Calu3 (cell line): Measurements from ENCODE around the gene LRP10. TPM values are rescaled to one million over a fixed set of nuclear protein-coding genes. Genes with fewer than 3 reads are reported as not detected.
"Not testable (repeated sequence)": the region's sequence is repeated elsewhere in the genome, so short reads cannot be mapped to it uniquely, and the experiment has no call there.

Experiments
- BruUV-seq: library from RNA; stranded (reverse); fragments of 400-500 nt; replicated peaks from 2 replicates; lab custom pipeline; 2021; lab: Mats Ljungman, UMichigan
- CTCF ChIA-PET: fragments of 300-600 bp; sonication (Branson Sonifier 250); formaldehyde crosslinking; loops from one replicate; lab custom pipeline; 2022; ENCODE audit warnings: antibody characterized with exemption; lab: Charles Lee
- DNase-seq: peaks from one replicate; pipeline ENCODE4 v3.0.0; 2022
- H3K27ac Mint-ChIP-seq: one replicate; pipeline ENCODE4 v1.8.0; 2022; ENCODE audit warnings: mixed read lengths; ENCODE audit not compliant: unreplicated experiment
- H3K27me3 Mint-ChIP-seq: one replicate; pipeline ENCODE4 v1.8.0; 2022; ENCODE audit warnings: mixed read lengths; ENCODE audit not compliant: unreplicated experiment
- H3K36me3 Mint-ChIP-seq: one replicate; pipeline ENCODE4 v1.8.0; 2022; ENCODE audit warnings: mild to moderate bottlenecking, moderate library complexity, mixed read lengths; ENCODE audit not compliant: insufficient read depth, unreplicated experiment
- H3K4me1 Mint-ChIP-seq: one replicate; pipeline ENCODE4 v1.8.0; 2022; ENCODE audit warnings: mild to moderate bottlenecking, low read depth, mixed read lengths; ENCODE audit not compliant: unreplicated experiment
- H3K4me3 Mint-ChIP-seq: one replicate; pipeline ENCODE4 v1.8.0; 2022; ENCODE audit warnings: mild to moderate bottlenecking, low read depth, moderate library complexity, mixed read lengths; ENCODE audit not compliant: unreplicated experiment
- H3K9me3 Mint-ChIP-seq: one replicate; pipeline ENCODE4 v1.8.0; 2022; ENCODE audit warnings: low read depth, mixed read lengths; ENCODE audit not compliant: unreplicated experiment
- intact Hi-C: fragments of 100-400 bp; cut with micrococcal nuclease; formaldehyde crosslinking; loops from one replicate; pipeline ENCODE4 v1.10.0; 2022; ENCODE audit not compliant: unreplicated experiment
- total RNA-seq: library from RNA; stranded (reverse); gene quantifications from 2 replicates; pipeline ENCODE4 v1.2.3, GENCODE V29; 2022
- TF ChIP-seq, protein P1 (sequence below): fragments of 200-600 bp; IDR thresholded peaks from one replicate; pipeline ENCODE4 v1.8.0; 2022; ENCODE audit warnings: antibody characterized with exemption; ENCODE audit not compliant: unreplicated experiment

LRP10 gene
- total RNA-seq, 1 experiment from 2014 or later, result 112 TPM

DNA sequence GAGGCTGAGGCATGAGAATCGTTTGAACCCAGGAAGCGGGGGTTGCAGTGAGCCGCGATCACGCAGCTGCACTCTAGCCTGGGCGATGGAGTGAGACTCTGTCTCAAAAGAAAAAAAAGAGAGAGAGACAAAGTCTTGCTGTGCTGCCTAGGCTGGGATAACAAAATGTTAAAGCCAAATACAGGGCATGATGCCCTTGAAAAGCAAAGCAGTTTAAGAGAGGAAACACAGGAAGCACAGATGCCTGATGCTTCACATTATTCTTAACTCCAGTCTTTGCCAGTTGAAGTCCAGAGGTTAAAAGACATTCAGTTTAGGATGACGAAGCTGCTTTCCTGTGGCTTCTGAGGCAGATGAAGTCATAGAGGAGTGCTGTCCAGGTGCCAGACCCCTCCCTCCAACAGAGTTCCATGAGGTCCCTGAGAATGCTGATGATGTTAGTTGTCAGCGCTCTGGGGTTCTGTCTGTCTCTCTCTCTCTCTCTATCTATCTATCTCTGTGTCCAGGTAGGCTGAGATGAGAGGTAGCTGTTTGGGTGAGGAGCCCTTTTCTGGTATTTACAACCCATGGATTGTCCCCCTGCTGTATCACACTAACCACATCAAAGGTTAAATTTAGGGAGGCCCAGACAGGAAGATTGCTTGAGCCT is 46.7 kb upstream of the LRP10 start:
- Mint-ChIP-seq H3K4me3 (no peak overlapping the region), H3K27ac (no peak overlapping the region), H3K27me3 (no peaks in the 10 kb centered on the region), H3K36me3 (peaks cover 33% of the 10 kb centered on the region), H3K9me3 (no peaks in the 10 kb centered on the region), H3K4me1 (peaks cover 34% of the 10 kb centered on the region)
- DNase-seq, result peak; percentile 30
- CTCF ChIA-PET, result interaction anchor here (0.6 to 1.5 kb wide), 6 partner anchors 12 to 1279 kb away, joined by 3 to 7 read pairs (median 4); no protein-coding TSS in a partner anchor
- intact Hi-C loops, result no loop called here
- TF ChIP-seq, protein P1, sequence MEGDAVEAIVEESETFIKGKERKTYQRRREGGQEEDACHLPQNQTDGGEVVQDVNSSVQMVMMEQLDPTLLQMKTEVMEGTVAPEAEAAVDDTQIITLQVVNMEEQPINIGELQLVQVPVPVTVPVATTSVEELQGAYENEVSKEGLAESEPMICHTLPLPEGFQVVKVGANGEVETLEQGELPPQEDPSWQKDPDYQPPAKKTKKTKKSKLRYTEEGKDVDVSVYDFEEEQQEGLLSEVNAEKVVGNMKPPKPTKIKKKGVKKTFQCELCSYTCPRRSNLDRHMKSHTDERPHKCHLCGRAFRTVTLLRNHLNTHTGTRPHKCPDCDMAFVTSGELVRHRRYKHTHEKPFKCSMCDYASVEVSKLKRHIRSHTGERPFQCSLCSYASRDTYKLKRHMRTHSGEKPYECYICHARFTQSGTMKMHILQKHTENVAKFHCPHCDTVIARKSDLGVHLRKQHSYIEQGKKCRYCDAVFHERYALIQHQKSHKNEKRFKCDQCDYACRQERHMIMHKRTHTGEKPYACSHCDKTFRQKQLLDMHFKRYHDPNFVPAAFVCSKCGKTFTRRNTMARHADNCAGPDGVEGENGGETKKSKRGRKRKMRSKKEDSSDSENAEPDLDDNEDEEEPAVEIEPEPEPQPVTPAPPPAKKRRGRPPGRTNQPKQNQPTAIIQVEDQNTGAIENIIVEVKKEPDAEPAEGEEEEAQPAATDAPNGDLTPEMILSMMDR, result no peak
- BruUV-seq, result no TSS peak

DNA sequence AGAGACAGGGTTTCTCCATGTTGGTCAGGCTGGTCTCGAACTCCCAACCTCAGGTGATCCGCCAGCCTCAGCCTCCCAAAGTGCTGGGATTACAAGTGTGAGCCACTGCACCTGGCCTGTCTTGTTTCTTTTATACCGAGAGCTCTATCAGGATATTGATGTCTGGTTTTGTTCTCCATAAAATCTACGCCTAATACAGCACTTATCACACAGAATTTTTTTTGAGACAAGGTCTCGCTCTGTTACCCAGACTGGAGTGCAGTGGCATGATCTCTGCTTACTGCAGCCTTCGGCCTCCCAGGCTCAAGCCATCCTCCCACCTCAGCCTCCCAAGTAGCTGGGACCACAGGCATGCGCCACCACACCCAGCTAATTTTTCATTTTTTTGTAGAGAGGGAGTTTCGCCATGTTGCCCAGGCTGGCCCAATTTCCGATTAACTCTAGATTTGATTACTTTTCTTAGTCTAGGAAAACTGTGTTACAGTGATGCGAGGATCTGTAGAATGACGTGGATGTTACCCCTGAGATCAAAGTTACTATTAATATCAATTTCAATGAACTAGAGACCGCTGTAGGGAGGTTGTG is 42.4 kb upstream of the LRP10 start:
- DNase-seq, CTCF ChIA-PET, H3K27me3 Mint-ChIP-seq, BruUV-seq, H3K9me3 Mint-ChIP-seq, intact Hi-C loops: not testable (repeated sequence)
- Mint-ChIP-seq H3K36me3 (peaks cover 22% of the 10 kb centered on the region), H3K4me1 (peaks cover 13% of the 10 kb centered on the region), H3K4me3 (peak overlapping the region; percentile 95), H3K27ac (peak overlapping the region; percentile 87)

DNA sequence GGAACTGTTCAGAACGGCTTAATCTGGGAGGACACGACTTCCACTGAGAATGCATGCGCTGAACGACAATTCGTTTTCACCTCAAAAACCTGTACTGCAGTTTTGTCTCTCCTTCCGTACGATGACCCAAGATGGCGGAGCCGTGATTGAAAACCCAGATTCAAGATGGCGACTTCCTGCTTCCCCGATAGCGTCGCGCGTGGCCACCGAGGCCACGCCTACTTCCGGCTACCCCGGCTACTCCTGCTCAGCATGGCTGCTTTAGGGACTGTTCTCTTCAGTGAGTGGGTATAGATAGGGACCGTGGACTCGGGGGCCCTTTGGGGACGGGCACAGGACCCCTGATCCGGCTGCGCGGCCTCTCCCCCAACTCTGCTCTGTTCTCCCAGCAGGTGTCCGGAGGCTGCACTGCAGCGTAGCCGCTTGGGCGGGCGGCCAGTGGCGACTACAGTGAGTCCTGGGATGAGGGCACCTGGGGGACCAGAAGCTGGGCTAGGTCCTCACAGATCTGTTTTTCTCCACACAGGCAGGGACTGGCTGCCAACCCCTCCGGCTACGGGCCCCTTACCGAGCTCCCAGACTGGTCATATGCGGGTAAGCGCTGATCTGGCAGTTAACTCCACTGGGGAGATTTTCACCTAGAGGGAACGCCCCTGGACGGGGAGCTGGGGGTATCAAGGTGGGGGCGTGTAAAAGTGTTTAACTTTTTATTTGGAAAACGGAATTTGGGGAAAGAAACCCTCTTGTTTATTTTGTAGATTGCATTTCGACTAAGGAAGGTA is 41.7 kb upstream of the LRP10 start, which contains the start of gene MRPL52:
MRPL52 (plus strand) TSS at position 227 of the 782 bp plus-strand sequence; CDS start at position 253, 26 bp downstream.
- BruUV-seq, result no TSS peak
- CTCF ChIA-PET, result interaction anchor here (1.3 to 1.4 kb wide), 2 partner anchors 9 to 21 kb away, joined by 3 to 5 read pairs; no protein-coding TSS in a partner anchor
- peaks cover 22% of the 10 kb centered on the region for H3K36me3 Mint-ChIP-seq

DNA sequence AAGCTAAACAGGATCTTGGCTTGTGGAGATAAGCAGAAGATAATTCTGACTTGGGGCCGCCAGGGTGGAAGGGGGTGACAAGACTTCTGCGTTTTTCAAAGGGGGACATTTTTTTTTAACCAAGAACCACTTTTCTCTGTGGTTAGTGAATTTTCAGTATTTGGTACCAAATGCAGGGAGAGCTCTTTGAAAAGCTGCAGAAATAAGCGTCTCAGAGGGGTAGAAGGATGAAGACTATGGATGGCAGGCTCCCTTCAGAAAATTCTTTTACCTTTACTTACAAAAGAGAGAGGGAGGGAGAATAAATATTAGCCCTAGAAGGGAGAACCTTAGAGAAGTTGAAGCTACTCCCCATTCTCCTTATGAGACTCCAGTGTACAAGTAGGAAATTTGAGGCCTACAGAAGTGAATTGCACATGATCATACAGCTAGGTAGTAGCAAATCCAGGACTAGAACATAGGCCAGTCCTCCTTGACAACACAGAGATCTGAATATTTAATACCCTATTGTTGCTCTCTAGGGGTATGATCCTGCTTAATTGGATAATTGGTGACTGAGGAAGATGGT is 41.0 kb upstream of the LRP10 start:
- no peak for DNase-seq
- intact Hi-C loops, result no loop called here
- TSS peak; percentile 58 for BruUV-seq
- Mint-ChIP-seq H3K4me3 (peak overlapping the region; percentile 95), H3K4me1 (peaks cover 2% of the 10 kb centered on the region), H3K27ac (peak overlapping the region; percentile 87), H3K27me3 (no peaks in the 10 kb centered on the region), H3K9me3 (no peaks in the 10 kb centered on the region), H3K36me3 (peaks cover 22% of the 10 kb centered on the region)
- TF ChIP-seq, protein P1, result no peak
- CTCF ChIA-PET, result interaction anchor here (0.6 to 1.4 kb wide), 3 partner anchors 9 to 659 kb away, joined by 3 to 5 read pairs (median 3); no protein-coding TSS in a partner anchor

More for the DNA sequence above, 41.7 kb upstream of the LRP10 start, which contains the start of gene MRPL52:
- peak within 1 kb of the TSS; percentile 87 for H3K27ac Mint-ChIP-seq
- H3K4me3 Mint-ChIP-seq, result peak within 1 kb of the TSS; percentile 95
- TF ChIP-seq, protein P1, result no peak
- peak; percentile 79 for DNase-seq
- H3K9me3 Mint-ChIP-seq, result no peaks in the 10 kb centered on the region
- no peaks in the 10 kb centered on the region for H3K27me3 Mint-ChIP-seq
- intact Hi-C loops, result no loop called here
- H3K4me1 Mint-ChIP-seq, result peaks cover 9% of the 10 kb centered on the region
